Esophagus (tissue), 2 donors: Measurements from ENCODE around the gene CLIC1. TPM values are rescaled to one million over a fixed set of nuclear protein-coding genes. Genes with fewer than 3 reads are reported as not detected.

ENCODE experiments used
- H3K27ac ChIP-seq, 2 donors: one replicate each; pipeline ENCODE4 v1.5.1; 2013; ENCODE audit warnings: low read depth in 2 of 2, mild to moderate bottlenecking in 2 of 2, inconsistent platforms in 1 of 2, low read length in 1 of 2, moderate library complexity in 1 of 2
- H3K27me3 ChIP-seq, 2 donors: one replicate each; pipeline ENCODE4 v1.6.1; 2013; ENCODE audit warnings: low read length in 2 of 2, control low read depth in 1 of 2, mild to moderate bottlenecking in 1 of 2; ENCODE audit not compliant: insufficient read depth in 2 of 2, control insufficient read depth in 1 of 2
- H3K36me3 ChIP-seq, 2 donors: one replicate each; pipeline ENCODE4 v1.6.1; 2013; ENCODE audit warnings: low read length in 1 of 2; ENCODE audit not compliant: control insufficient read depth in 2 of 2, insufficient read depth in 2 of 2
- H3K4me1 ChIP-seq, 2 donors: one replicate each; pipeline ENCODE4 v1.6.1; 2013; ENCODE audit warnings: low read length in 1 of 2; ENCODE audit not compliant: control insufficient read depth in 2 of 2, insufficient read depth in 2 of 2
- H3K4me3 ChIP-seq, 2 donors: one replicate each; pipeline ENCODE4 v1.5.1; 2013; ENCODE audit warnings: low read length in 2 of 2, mild to moderate bottlenecking in 2 of 2, low read depth in 1 of 2, moderate library complexity in 1 of 2
- H3K9me3 ChIP-seq, 2 donors: one replicate each; pipeline ENCODE4 v1.6.1; 2013; ENCODE audit warnings: mild to moderate bottlenecking in 2 of 2, low read depth in 1 of 2, low read length in 1 of 2, moderate library complexity in 1 of 2; ENCODE audit not compliant: control insufficient read depth in 2 of 2, insufficient read depth in 1 of 2
- WGBS, 2 donors: extraction: QIAGEN DNeasy Blood & Tissue Kit; methylation state at CpG; one replicate each; pipeline ENCODE4 v1.1.7; 2013; 5-methylcytosine and 5-hydroxymethylcytosine counted together
- polyA plus RNA-seq, 2 donors: library from polyadenylated mRNA; stranded (reverse); fragments of 200-250 nt; gene quantifications; one replicate each; pipeline ENCODE4 v1.2.3, GENCODE V29; 2013
- donor health status: healthy with polysubstance abuse.
- donor health status: Bipolar disorder and iron deficiency.

CLIC1 gene
- polyA plus RNA-seq, 2 donors, result 258 to 412 TPM

DNA sequence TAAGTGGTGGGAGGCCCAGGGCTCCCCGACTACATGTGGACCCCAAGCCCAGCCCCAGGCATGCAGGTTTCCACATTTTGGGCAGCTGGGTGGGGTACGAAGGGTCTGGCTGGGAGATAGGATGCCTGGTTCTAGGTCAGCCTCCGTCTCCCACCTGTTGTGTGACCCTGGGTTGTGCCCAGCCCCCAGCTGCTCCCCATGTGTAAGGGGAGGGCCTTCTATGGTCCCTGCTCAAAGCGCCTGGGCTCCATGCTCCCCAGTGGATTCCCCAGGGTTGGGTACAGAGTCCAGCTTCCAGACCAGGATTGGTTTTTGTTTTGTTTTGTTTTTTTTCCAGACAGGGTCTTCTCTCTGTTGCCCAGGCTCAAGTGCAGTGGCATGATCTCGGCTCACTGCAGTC lies 41.9 kb upstream of the CLIC1 start:
- peaks cover 8 to 45% of the 10 kb centered on the region in 2 donors for H3K36me3 ChIP-seq
- H3K9me3 ChIP-seq, result no peaks in the 10 kb centered on the region
- no peak overlapping the region for H3K27ac ChIP-seq
- no peak overlapping the region for H3K4me3 ChIP-seq
- peaks cover 6 to 9% of the 10 kb centered on the region in 2 donors for H3K4me1 ChIP-seq
- no peaks in the 10 kb centered on the region for H3K27me3 ChIP-seq
- WGBS, 2 donors, result 96 to 97% methylated on average over 5 of the region's 5 CpGs

DNA sequence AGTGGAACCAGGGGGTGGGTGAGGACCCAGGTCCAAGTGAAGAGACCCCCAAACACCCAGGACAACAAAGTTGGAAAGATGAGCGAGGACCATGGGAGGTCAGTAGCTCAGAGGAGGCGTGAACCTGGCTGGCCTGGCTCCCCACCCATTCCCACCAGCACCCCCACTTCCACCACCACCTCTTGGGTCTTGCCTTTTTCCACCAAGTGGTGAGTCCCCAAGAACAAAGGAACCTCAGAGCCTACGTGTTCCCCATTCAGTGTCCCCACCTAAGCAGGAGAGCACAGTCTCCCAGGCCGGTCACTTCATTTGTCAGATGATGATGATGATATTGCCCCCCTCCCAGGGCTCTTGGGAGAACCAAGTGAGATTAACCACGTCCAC lies 41.3 kb upstream of the CLIC1 start:
- 85 to 92% methylated on average over 5 of the region's 5 CpGs for WGBS, 2 donors

DNA sequence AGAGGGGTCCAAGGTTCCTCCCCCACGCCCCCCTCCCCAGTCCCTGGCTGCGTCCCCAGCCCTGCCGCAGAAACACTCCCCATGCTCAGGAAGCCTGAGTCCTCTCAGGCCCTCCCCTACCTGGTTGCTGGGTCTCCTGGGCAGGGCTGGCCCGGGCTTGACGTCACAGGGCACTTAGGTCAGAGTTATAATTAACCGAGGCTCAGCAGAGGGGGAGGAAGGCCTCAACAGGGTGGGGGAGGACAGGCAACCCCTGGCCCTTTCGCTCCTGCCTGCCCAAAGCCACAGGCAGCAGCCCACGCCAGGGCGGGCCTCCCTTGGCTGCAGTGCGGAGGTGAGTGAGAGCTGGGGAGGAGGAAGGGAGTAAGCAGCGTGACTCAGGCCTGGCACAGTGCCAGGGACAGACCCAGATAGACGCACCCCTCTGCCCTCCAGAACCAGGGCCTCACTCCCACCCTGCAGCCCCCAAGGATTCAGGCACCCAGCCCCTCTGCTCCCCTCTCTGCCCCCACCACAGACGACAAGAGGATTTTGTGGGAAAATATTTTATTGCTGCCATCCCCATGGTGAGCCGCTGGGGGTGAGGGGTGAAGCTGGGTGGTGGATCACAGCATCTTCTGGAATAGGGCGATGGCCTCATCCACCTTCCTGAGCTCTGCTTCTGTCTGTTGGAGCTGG lies 40.8 kb upstream of the CLIC1 start, which contains the start of gene VWA7:
TSS of gene VWA7 (minus strand) at position 340 of the 678 bp plus-strand sequence. CDS start 549 bp downstream, outside the sequence.
- Histone ChIP-seq H3K27ac (peak within 1 kb of the TSS in 1 of 2 donors; percentile 76), H3K27me3 (no peaks in the 10 kb centered on the region), H3K4me3 (no peak within 1 kb of the TSS), H3K36me3 (peaks cover 8 to 38% of the 10 kb centered on the region in 2 donors), H3K4me1 (peaks cover 6 to 9% of the 10 kb centered on the region in 2 donors), H3K9me3 (no peaks in the 10 kb centered on the region)
- WGBS, 2 donors, result 12 to 13% methylated on average over 15 of the region's 15 CpGs

More for the DNA sequence above, 41.3 kb upstream of the CLIC1 start:
- H3K36me3 ChIP-seq, result peaks cover 8 to 42% of the 10 kb centered on the region in 2 donors
- no peaks in the 10 kb centered on the region for H3K9me3 ChIP-seq
- no peak overlapping the region for H3K4me3 ChIP-seq
- H3K4me1 ChIP-seq, result peaks cover 6 to 9% of the 10 kb centered on the region in 2 donors
- H3K27ac ChIP-seq, result peak overlapping the region in 1 of 2 donors; percentile 76
- no peaks in the 10 kb centered on the region for H3K27me3 ChIP-seq

DNA sequence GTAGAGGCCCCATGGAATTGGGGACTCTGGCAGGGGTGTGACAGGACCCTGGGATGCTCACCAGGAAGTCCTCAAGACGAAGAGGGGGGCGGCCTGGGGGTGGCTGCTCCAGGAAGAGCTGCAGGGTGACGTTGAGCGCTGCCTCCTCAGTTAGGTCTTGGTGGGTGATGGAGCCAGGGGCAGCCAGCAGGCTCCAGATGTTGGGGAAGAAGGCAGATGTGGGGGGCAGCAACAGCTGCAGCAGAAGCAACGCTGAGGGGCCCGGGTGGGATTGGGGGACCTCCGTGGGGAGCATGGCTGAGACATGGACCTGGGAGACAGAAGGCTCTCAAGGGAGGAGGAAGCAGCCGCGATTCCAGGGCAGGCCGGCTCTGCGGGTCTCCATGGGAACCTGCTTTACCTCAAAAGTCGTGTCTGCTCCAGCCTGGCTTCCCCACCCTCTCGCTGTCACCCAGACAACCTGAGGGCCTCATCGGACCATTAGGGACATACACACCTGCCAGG lies 40.2 kb upstream of the CLIC1 start:
- Histone ChIP-seq H3K27me3 (no peaks in the 10 kb centered on the region), H3K9me3 (no peaks in the 10 kb centered on the region), H3K4me1 (peaks cover 6 to 9% of the 10 kb centered on the region in 2 donors), H3K27ac (peak overlapping the region in 1 of 2 donors; percentile 76), H3K4me3 (no peak overlapping the region), H3K36me3 (peaks cover 8 to 32% of the 10 kb centered on the region in 2 donors)
- 27 to 34% methylated on average over 13 to 14 of the region's 14 CpGs for WGBS, 2 donors

GRCh38 chr6:31775633-31776484 lies 39.5 kb upstream of the CLIC1 start:
- Histone ChIP-seq H3K27me3 (no peaks in the 10 kb centered on the region), H3K27ac (no peak overlapping the region), H3K4me3 (no peak overlapping the region), H3K4me1 (peaks cover 6 to 9% of the 10 kb centered on the region in 2 donors), H3K36me3 (peaks cover 7 to 25% of the 10 kb centered on the region in 2 donors), H3K9me3 (no peaks in the 10 kb centered on the region)
- 79 to 82% methylated on average over 32 of the region's 32 CpGs for WGBS, 2 donors

- 59 to 67% methylated on average over 4 of the region's 4 CpGs for WGBS, 2 donors
- H3K36me3 ChIP-seq, result peaks cover under 1 to 18% of the 10 kb centered on the region in 2 donors
- H3K4me3 ChIP-seq, result no peak overlapping the region
- no peaks in the 10 kb centered on the region for H3K9me3 ChIP-seq
- H3K4me1 ChIP-seq, result peaks cover 6 to 9% of the 10 kb centered on the region in 2 donors
- H3K27ac ChIP-seq, result no peak overlapping the region
- no peaks in the 10 kb centered on the region for H3K27me3 ChIP-seq
Measured at GRCh38 chr6:31775184-31775583, 38.9 kb upstream of the CLIC1 start.

GRCh38 chr6:31771992-31772358 lies 35.6 kb upstream of the CLIC1 start:
- Histone ChIP-seq H3K27ac (no peak overlapping the region), H3K27me3 (no peaks in the 10 kb centered on the region), H3K36me3 (no peaks in the 10 kb centered on the region), H3K4me3 (no peak overlapping the region), H3K9me3 (no peaks in the 10 kb centered on the region), H3K4me1 (peaks cover 2 to 6% of the 10 kb centered on the region in 2 donors)
- WGBS, 2 donors, result 67 to 68% methylated on average over 4 of the region's 4 CpGs

DNA sequence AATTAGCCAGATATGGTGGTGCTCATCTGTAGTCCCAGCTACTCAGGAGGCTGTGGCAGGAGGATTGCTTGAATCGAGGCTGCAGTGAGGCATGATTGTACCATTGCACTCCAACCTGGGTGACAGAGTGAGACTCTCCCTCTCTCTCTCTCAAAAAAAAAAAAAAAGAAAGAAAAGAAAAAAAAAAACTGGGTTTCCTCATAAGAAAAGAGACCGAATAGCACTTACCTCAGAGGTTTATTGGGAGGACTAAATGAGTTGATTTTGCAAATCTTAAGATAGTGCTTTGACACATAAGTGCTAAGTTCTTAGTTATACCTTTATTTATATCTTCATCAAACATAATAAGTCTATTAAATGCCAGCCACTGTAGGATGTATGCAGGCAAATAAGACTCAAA lies 34.5 kb upstream of the CLIC1 start:
- WGBS, 2 donors, result 86 to 89% methylated on average over 2 of the region's 2 CpGs
- H3K36me3 ChIP-seq, result no peaks in the 10 kb centered on the region
- H3K4me3 ChIP-seq, result no peak overlapping the region
- no peaks in the 10 kb centered on the region for H3K9me3 ChIP-seq
- peaks cover 0 to 6% of the 10 kb centered on the region in 2 donors for H3K4me1 ChIP-seq
- no peaks in the 10 kb centered on the region for H3K27me3 ChIP-seq
- H3K27ac ChIP-seq, result no peak overlapping the region

- no peaks in the 10 kb centered on the region for H3K27me3 ChIP-seq
- WGBS, 2 donors, result 55% methylated on average over 12 of the region's 12 CpGs
- no peaks in the 10 kb centered on the region for H3K36me3 ChIP-seq
- no peaks in the 10 kb centered on the region for H3K9me3 ChIP-seq
- H3K4me1 ChIP-seq, result peaks cover 0 to 3% of the 10 kb centered on the region in 2 donors
- H3K4me3 ChIP-seq, result no peak overlapping the region
- H3K27ac ChIP-seq, result no peak overlapping the region
Measured at GRCh38 chr6:31769684-31770371, 33.5 kb upstream of the CLIC1 start.
